Suprapubic skin (tissue), 4 donors: Measurements from ENCODE around the gene YARS1. TPM values are rescaled to one million over a fixed set of nuclear protein-coding genes. Genes with fewer than 3 reads are reported as not detected.
A peak's percentile ranks its signal among the peaks of the same experiment; 100 is the strongest.

Experiments
- DNase-seq, 2 donors: peaks; one replicate each; pipeline ENCODE4 v3.0.0-alpha.2; 2019; ENCODE audit warnings: low spot score in 2 of 2
- H3K27ac ChIP-seq: fragments of 200-600 bp; sonication (generic); one replicate; pipeline ENCODE4 v1.5.1; 2019
- H3K27me3 ChIP-seq: fragments of 200-600 bp; sonication (generic); one replicate; pipeline ENCODE4 v1.5.1; 2019
- H3K36me3 ChIP-seq: fragments of 200-600 bp; sonication (generic); one replicate; pipeline ENCODE4 v1.5.1; 2019
- H3K4me1 ChIP-seq: fragments of 200-600 bp; sonication (generic); one replicate; pipeline ENCODE4 v1.5.1; 2019
- H3K4me3 ChIP-seq: fragments of 200-600 bp; sonication (generic); one replicate; pipeline ENCODE4 v1.5.1; 2019; ENCODE audit warnings: mild to moderate bottlenecking
- H3K9me3 ChIP-seq: fragments of 200-600 bp; sonication (generic); one replicate; pipeline ENCODE4 v1.5.1; 2019
- EP300 ChIP-seq: sonication (generic); formaldehyde crosslinking; IDR thresholded peaks from one replicate; pipeline ENCODE4 v1.6.1; 2017; ENCODE audit warnings: antibody characterized with exemption
- POLR2A ChIP-seq, 2 donors: fragments of 450-650 bp; IDR thresholded peaks; one replicate each; pipeline ENCODE4 v1.6.1; 2017; ENCODE audit warnings: antibody characterized with exemption in 2 of 2, mild to moderate bottlenecking in 2 of 2, moderate library complexity in 2 of 2
- POLR2AphosphoS5 ChIP-seq, 3 donors: sonication (generic); formaldehyde crosslinking; IDR thresholded peaks; one replicate each; pipeline ENCODE4 v1.6.1; 2017; ENCODE audit warnings: antibody characterized with exemption in 3 of 3
- WGBS: methylation state at CpG from one replicate; pipeline ENCODE4 v1.1.5; 2018; 5-methylcytosine and 5-hydroxymethylcytosine counted together
- total RNA-seq, 4 donors: library from RNA; depleted of rRNA; stranded (reverse); fragments of >200 nt; gene quantifications; one replicate each; pipeline ENCODE4 v1.1.0, GENCODE V29; 2016
- TF ChIP-seq, protein P1 (sequence below), 2 donors: fragments of 200-600 bp in 1 of 2; fragments of 450-650 bp in 1 of 2; sonication (generic) in 1 of 2; IDR thresholded peaks; one replicate each; pipeline ENCODE4 v1.5.1; 2016 to 2019; ENCODE audit warnings: antibody characterized with exemption in 2 of 2, mild to moderate bottlenecking in 1 of 2, moderate library complexity in 1 of 2

YARS1 gene
- total RNA-seq, 4 donors from 2014 or later, result 47.1 to 68.1 (median 50.7) TPM

DNA sequence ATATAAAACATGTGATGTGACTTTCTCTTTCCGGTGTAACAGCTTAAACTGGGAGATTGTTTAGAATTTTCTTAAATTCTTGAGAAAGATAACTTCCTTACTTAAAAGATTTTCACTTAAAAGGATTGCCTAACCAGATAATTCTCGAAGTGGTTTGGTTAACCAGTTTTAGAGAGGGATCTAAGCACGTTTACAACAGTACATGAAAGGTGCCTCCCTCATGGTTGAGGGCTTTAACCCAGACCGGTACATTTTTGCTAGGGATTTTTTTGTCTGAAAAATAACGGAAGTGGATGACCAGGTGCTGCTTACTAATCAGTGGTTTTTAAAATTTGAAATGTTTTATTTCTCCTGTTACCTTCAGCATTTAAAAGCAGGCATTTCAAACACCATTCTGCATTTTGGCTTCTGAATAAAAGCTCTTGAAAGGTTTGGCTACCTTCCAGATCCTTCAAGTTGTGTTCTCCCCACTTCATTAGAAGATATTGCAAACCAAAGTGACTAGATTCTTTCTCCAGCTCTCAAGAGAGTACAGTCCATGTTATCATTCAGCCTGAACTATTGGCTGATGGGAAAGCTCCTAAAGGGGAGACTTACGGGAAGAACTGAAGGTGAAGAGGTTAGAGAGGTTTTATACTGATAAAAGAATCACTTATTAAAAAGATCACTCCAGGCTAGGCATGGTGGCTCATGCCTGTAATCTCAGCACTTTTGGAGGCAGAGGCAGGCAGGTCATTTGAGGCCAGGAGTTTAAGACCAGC lies 13.1 kb upstream of the YARS1 start:
- TF ChIP-seq POLR2AphosphoS5 (IDR thresholded peaks at IDR 0.05) (no peak), POLR2A (IDR thresholded peaks at IDR 0.05) (no peak), EP300 (no peak)
- TF ChIP-seq, protein P1, sequence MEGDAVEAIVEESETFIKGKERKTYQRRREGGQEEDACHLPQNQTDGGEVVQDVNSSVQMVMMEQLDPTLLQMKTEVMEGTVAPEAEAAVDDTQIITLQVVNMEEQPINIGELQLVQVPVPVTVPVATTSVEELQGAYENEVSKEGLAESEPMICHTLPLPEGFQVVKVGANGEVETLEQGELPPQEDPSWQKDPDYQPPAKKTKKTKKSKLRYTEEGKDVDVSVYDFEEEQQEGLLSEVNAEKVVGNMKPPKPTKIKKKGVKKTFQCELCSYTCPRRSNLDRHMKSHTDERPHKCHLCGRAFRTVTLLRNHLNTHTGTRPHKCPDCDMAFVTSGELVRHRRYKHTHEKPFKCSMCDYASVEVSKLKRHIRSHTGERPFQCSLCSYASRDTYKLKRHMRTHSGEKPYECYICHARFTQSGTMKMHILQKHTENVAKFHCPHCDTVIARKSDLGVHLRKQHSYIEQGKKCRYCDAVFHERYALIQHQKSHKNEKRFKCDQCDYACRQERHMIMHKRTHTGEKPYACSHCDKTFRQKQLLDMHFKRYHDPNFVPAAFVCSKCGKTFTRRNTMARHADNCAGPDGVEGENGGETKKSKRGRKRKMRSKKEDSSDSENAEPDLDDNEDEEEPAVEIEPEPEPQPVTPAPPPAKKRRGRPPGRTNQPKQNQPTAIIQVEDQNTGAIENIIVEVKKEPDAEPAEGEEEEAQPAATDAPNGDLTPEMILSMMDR (IDR thresholded peaks at IDR 0.05), result no peak
- Histone ChIP-seq H3K4me1 (no peaks in the 10 kb centered on the region), H3K4me3 (no peak overlapping the region), H3K36me3 (peaks cover 92% of the 10 kb centered on the region), H3K9me3 (no peaks in the 10 kb centered on the region), H3K27me3 (no peaks in the 10 kb centered on the region), H3K27ac (no peak overlapping the region)
- DNase-seq, result no peak
- 90% methylated on average over 6 of the region's 6 CpGs for WGBS

DNA sequence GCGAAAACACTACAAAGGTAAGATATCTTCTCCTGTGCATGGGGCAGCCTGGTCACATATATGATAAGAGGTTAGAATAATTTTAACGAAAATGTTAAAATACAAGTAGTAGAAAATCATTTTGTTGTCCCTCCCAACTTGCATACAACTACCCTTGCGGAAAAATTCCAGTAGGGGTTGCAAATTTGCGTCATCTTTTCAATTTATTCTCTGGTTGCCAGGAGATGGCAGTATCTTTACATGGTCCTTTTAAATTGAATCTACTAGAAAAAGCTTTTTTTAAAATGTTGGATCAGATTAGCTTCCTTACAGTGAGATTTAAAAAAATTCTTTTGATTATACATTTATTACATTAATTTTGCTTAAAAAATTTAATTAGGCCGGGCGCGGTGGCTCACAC lies 11.2 kb upstream of the YARS1 start:
- Histone ChIP-seq H3K4me1 (no peaks in the 10 kb centered on the region), H3K4me3 (no peak overlapping the region), H3K27me3 (no peaks in the 10 kb centered on the region), H3K36me3 (peaks cover 78% of the 10 kb centered on the region), H3K9me3 (no peaks in the 10 kb centered on the region), H3K27ac (no peak overlapping the region)
- WGBS, result 94% methylated on average over 7 of the region's 7 CpGs
- TF ChIP-seq, protein P1 (IDR thresholded peaks at IDR 0.05), result no peak
- TF ChIP-seq POLR2A (IDR thresholded peaks at IDR 0.05), result no peak
- no peak for TF ChIP-seq EP300
- no peak for TF ChIP-seq POLR2AphosphoS5 (IDR thresholded peaks at IDR 0.05)
- DNase-seq, result no peak

GRCh38 chr1:32825181-32825580 lies 8.0 kb upstream of the YARS1 start:
- WGBS, result 79% methylated on average over 3 of the region's 3 CpGs
- TF ChIP-seq POLR2A (IDR thresholded peaks at IDR 0.05), result no peak
- no peak for TF ChIP-seq POLR2AphosphoS5 (IDR thresholded peaks at IDR 0.05)
- TF ChIP-seq, protein P1 (IDR thresholded peaks at IDR 0.05), result no peak
- TF ChIP-seq EP300, result no peak

DNA sequence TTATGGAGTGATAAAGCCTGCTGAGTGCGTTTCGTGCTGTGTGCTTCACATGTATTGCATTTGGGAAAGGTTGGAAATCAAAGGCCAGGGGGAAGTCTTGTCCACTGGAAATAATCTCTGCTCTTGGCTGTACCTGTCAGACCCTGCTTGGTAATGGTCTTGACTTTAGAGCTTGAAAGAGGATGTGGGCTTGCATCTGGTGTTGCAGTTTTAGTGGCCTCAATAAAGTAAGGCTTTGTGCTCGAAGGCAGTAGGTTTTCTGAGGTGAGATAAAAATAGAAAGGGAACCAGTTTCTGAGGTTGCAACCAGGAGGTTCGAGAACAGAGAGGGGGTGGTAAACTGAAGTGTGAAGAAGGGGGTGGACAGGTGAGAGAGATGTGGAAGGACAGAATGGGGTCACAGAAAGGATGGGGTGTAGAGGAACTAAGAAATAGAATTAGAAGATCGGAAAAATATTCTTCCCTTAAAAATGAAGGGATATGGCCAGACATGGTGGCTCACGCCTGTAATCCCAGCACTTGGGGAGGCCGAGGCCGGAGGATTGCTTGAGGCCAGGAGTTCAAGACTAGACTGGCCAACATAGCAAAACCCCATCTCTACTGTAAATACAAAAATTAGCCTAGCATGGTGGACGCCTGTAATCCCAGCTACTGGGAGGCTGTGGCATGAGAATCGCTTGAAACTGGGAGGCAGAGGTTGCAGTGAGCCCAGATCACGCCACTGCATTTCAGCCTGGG lies 1.8 kb upstream of the YARS1 start:
- DNase-seq, result no peak
- 66% methylated on average over 11 of the region's 11 CpGs for WGBS
- H3K27ac ChIP-seq, result peak overlapping the region; percentile 89
- peaks cover 38% of the 10 kb centered on the region for H3K4me1 ChIP-seq
- H3K9me3 ChIP-seq, result no peaks in the 10 kb centered on the region
- H3K36me3 ChIP-seq, result no peaks in the 10 kb centered on the region
- TF ChIP-seq EP300 (no peak), POLR2AphosphoS5 (IDR thresholded peaks at IDR 0.05) (no peak)
- peak overlapping the region; percentile 83 for H3K4me3 ChIP-seq
- no peaks in the 10 kb centered on the region for H3K27me3 ChIP-seq

More at GRCh38 chr1:32825181-32825580, 8.0 kb upstream of the YARS1 start:
- H3K27me3 ChIP-seq, result no peaks in the 10 kb centered on the region
- H3K27ac ChIP-seq, result no peak overlapping the region
- peaks cover 47% of the 10 kb centered on the region for H3K36me3 ChIP-seq
- no peaks in the 10 kb centered on the region for H3K4me1 ChIP-seq
- no peaks in the 10 kb centered on the region for H3K9me3 ChIP-seq
- H3K4me3 ChIP-seq, result no peak overlapping the region
- DNase-seq, result no peak

- TF ChIP-seq POLR2A (IDR thresholded peaks at IDR 0.05) (peak in 1 of 2 donors; percentile 29), EP300 (no peak)
- TF ChIP-seq, protein P1 (IDR thresholded peaks at IDR 0.05), result no peak
- H3K4me1 ChIP-seq, result peaks cover 39% of the 10 kb centered on the region
Measured at GRCh38 chr1:32817815-32818786, 943 bp upstream of the YARS1 start.

More at GRCh38 chr1:32817815-32818786, 943 bp upstream of the YARS1 start:
- H3K9me3 ChIP-seq, result no peaks in the 10 kb centered on the region
- peak; percentile 89 to 90 for DNase-seq
- H3K27me3 ChIP-seq, result no peaks in the 10 kb centered on the region
- no peaks in the 10 kb centered on the region for H3K36me3 ChIP-seq
- peak overlapping the region; percentile 83 for H3K4me3 ChIP-seq
- 3% methylated on average over 12 of the region's 51 CpGs for WGBS
- H3K27ac ChIP-seq, result peak overlapping the region; percentile 89
